ENCODE results near the gene TAF5L. TPM values are rescaled to one million over a fixed set of nuclear protein-coding genes. Genes with fewer than 3 reads are reported as not detected.

Gene TAF5L
- total RNA-seq, 1 experiment from 2014 or later, result 36.3 TPM

- CTCF ChIA-PET, result no interaction called here
- TF ChIP-seq, protein P1, sequence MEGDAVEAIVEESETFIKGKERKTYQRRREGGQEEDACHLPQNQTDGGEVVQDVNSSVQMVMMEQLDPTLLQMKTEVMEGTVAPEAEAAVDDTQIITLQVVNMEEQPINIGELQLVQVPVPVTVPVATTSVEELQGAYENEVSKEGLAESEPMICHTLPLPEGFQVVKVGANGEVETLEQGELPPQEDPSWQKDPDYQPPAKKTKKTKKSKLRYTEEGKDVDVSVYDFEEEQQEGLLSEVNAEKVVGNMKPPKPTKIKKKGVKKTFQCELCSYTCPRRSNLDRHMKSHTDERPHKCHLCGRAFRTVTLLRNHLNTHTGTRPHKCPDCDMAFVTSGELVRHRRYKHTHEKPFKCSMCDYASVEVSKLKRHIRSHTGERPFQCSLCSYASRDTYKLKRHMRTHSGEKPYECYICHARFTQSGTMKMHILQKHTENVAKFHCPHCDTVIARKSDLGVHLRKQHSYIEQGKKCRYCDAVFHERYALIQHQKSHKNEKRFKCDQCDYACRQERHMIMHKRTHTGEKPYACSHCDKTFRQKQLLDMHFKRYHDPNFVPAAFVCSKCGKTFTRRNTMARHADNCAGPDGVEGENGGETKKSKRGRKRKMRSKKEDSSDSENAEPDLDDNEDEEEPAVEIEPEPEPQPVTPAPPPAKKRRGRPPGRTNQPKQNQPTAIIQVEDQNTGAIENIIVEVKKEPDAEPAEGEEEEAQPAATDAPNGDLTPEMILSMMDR (IDR thresholded peaks at IDR 0.05; ENCODE audit: unreplicated experiment), result no peak
- peaks cover 9% of the 10 kb centered on the region for H3K36me3 Mint-ChIP-seq (ENCODE audit: insufficient read depth, unreplicated experiment)
- no TSS peak for BruUV-seq (replicated peaks)
- H3K27ac Mint-ChIP-seq (ENCODE audit: unreplicated experiment), result no peak overlapping the region
- H3K27me3 Mint-ChIP-seq (ENCODE audit: unreplicated experiment), result no peaks in the 10 kb centered on the region
- DNase-seq, result no peak
- H3K4me1 Mint-ChIP-seq (ENCODE audit: low read depth, unreplicated experiment), result peaks cover 31% of the 10 kb centered on the region
- intact Hi-C loops (cut with micrococcal nuclease; ENCODE audit: unreplicated experiment), result no loop called here
- H3K9me3 Mint-ChIP-seq (ENCODE audit: low read depth, unreplicated experiment), result no peaks in the 10 kb centered on the region
- H3K4me3 Mint-ChIP-seq (ENCODE audit: low read depth, unreplicated experiment), result no peak overlapping the region
Measured at GRCh38 chr1:229617351-229618100, 8.4 kb downstream of the TAF5L start.

DNA sequence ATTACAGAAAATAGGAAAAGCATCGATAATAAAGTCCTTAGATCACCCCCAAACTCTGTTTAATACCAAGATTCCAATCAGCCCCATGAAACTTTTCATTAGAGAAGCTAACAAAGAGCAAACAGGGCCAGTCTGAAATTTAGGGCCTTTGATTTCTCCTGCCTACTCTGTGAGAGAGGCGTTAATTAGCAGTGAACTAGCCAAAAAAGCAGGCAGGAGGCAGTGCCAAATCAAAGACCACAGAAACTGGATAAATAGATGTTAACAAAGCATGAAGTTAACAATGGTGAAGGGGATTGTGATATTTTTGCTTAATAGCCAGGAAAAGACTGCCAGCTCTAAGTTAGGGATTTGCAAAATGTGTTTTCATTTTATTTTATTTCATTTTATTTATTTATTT is 11.2 kb downstream of the TAF5L start:
- Mint-ChIP-seq H3K9me3 (ENCODE audit: low read depth, unreplicated experiment) (no peaks in the 10 kb centered on the region), H3K4me3 (ENCODE audit: low read depth, unreplicated experiment) (no peak overlapping the region), H3K36me3 (ENCODE audit: insufficient read depth, unreplicated experiment) (peaks cover 17% of the 10 kb centered on the region), H3K4me1 (ENCODE audit: low read depth, unreplicated experiment) (peaks cover 13% of the 10 kb centered on the region), H3K27me3 (ENCODE audit: unreplicated experiment) (no peaks in the 10 kb centered on the region), H3K27ac (ENCODE audit: unreplicated experiment) (no peak overlapping the region)
- CTCF ChIA-PET, result no interaction called here
- TF ChIP-seq, protein P1 (IDR thresholded peaks at IDR 0.05; ENCODE audit: unreplicated experiment), result no peak
- DNase-seq, result no peak
- intact Hi-C loops (cut with micrococcal nuclease; ENCODE audit: unreplicated experiment), result no loop called here
- BruUV-seq (replicated peaks), result no TSS peak

- Mint-ChIP-seq H3K27me3 (ENCODE audit: unreplicated experiment) (no peaks in the 10 kb centered on the region), H3K4me1 (ENCODE audit: low read depth, unreplicated experiment) (peaks cover 11% of the 10 kb centered on the region), H3K9me3 (ENCODE audit: low read depth, unreplicated experiment) (no peaks in the 10 kb centered on the region), H3K4me3 (ENCODE audit: low read depth, unreplicated experiment) (no peak overlapping the region), H3K36me3 (ENCODE audit: insufficient read depth, unreplicated experiment) (peaks cover 17% of the 10 kb centered on the region), H3K27ac (ENCODE audit: unreplicated experiment) (no peak overlapping the region)
- intact Hi-C loops (cut with micrococcal nuclease; ENCODE audit: unreplicated experiment), result no loop called here
- no peak for DNase-seq
- no TSS peak for BruUV-seq (replicated peaks)
- CTCF ChIA-PET, result no interaction called here
- TF ChIP-seq, protein P1 (IDR thresholded peaks at IDR 0.05; ENCODE audit: unreplicated experiment), result no peak
Measured at GRCh38 chr1:229613938-229614337, 12.0 kb downstream of the TAF5L start.

DNA sequence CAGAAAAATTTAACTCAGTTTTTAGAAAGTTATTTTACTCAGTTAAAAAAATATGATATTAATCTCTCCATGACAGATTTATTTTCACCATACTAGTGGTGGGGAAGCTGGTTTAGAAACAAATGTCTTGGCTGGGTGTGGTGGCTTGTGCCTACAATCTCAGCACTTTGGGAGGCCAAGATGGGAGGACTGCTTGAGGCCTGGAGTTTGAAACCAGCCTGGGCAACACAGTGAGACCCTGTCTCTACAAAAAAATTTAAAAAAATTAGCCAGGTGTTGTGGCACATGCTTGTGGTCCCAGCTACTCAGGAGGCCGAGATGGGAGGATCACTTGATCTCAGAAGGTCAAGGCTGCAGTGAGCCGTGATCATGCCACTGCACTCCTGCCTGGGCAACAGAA is 17.3 kb downstream of the TAF5L start:
- H3K27me3 Mint-ChIP-seq (ENCODE audit: unreplicated experiment), result no peaks in the 10 kb centered on the region
- H3K4me1 Mint-ChIP-seq (ENCODE audit: low read depth, unreplicated experiment), result no peaks in the 10 kb centered on the region
- H3K9me3 Mint-ChIP-seq (ENCODE audit: low read depth, unreplicated experiment), result no peaks in the 10 kb centered on the region
- peaks cover 22% of the 10 kb centered on the region for H3K36me3 Mint-ChIP-seq (ENCODE audit: insufficient read depth, unreplicated experiment)
- TF ChIP-seq, protein P1 (IDR thresholded peaks at IDR 0.05; ENCODE audit: unreplicated experiment), result no peak
- intact Hi-C loops (cut with micrococcal nuclease; ENCODE audit: unreplicated experiment), result no loop called here
- no peak overlapping the region for H3K27ac Mint-ChIP-seq (ENCODE audit: unreplicated experiment)
- no peak for DNase-seq
- CTCF ChIA-PET, result no interaction called here
- no peak overlapping the region for H3K4me3 Mint-ChIP-seq (ENCODE audit: low read depth, unreplicated experiment)
- no TSS peak for BruUV-seq (replicated peaks)

Data from Calu3 (cell line).